Vagina (tissue), 2 donors: ENCODE measurements around the gene CMSS1. TPM values are rescaled to one million over a fixed set of nuclear protein-coding genes. Genes with fewer than 3 reads are reported as not detected.

Source experiments
- DNase-seq, 2 donors: peaks; one replicate each; pipeline ENCODE4 v3.0.0-alpha.2; 2017; ENCODE audit errors: extremely low spot score in 2 of 2
- H3K27ac ChIP-seq: fragments of 200-600 bp; sonication (generic); one replicate; pipeline ENCODE4 v1.5.1; 2019
- H3K27me3 ChIP-seq: fragments of 200-600 bp; sonication (generic); one replicate; pipeline ENCODE4 v1.5.1; 2019
- H3K36me3 ChIP-seq, 2 donors: fragments of 200-600 bp; sonication (generic); one replicate each; pipeline ENCODE4 v1.5.1; 2017 to 2019
- H3K4me1 ChIP-seq: fragments of 200-600 bp; sonication (generic); one replicate; pipeline ENCODE4 v1.5.1; 2019
- H3K4me3 ChIP-seq, 2 donors: fragments of 200-600 bp; sonication (generic); 1 replicate in 1 of 2; 2 replicates in 1 of 2; pipeline ENCODE4 v1.5.1; 2016 to 2019
- H3K9me3 ChIP-seq: fragments of 200-600 bp; sonication (generic); one replicate; pipeline ENCODE4 v1.5.1; 2019
- CTCF ChIP-seq, 3 experiments: fragments of 450-650 bp in 2 of 3; fragments of 200-600 bp in 1 of 3; sonication (generic) in 1 of 3; IDR thresholded peaks; one replicate each; pipeline ENCODE4 v1.5.1; 2017 to 2019; ENCODE audit warnings: antibody characterized with exemption in 3 of 3, mild to moderate bottlenecking in 2 of 3, moderate library complexity in 2 of 3
- POLR2A ChIP-seq, 2 donors: fragments of 450-650 bp; IDR thresholded peaks; one replicate each; pipeline ENCODE4 v1.6.1; 2017; ENCODE audit warnings: antibody characterized with exemption in 2 of 2, mild to moderate bottlenecking in 2 of 2, moderate library complexity in 2 of 2
- POLR2AphosphoS5 ChIP-seq, 2 donors: sonication (generic); formaldehyde crosslinking; IDR thresholded peaks; one replicate each; pipeline ENCODE4 v1.9.0; 2017; ENCODE audit warnings: antibody characterized with exemption in 2 of 2, mild to moderate bottlenecking in 2 of 2, low read depth in 1 of 2; ENCODE audit not compliant: insufficient read depth in 1 of 2
- intact Hi-C: fragments of 100-400 bp; cut with DNase I; formaldehyde crosslinking; loops from one replicate; pipeline ENCODE4 v1.15.1; 2023
- total RNA-seq: library from RNA; depleted of rRNA; stranded (reverse); fragments of >200 nt; gene quantifications from one replicate; pipeline ENCODE4 v1.2.3, GENCODE V29; 2016

CMSS1 gene
- total RNA-seq, 1 donor from 2014 or later: 21.4 TPM

GRCh38 chr3:99972380-99973104 is 154.9 kb downstream of the CMSS1 start:
- intact Hi-C loops: no loop called here
- no peak for TF ChIP-seq CTCF (IDR thresholded peaks at IDR 0.05)
- no peak for TF ChIP-seq POLR2AphosphoS5 (IDR thresholded peaks at IDR 0.05; ENCODE audit: insufficient read depth in 1 of 2, low read depth in 1 of 2)
- no peak for TF ChIP-seq POLR2A (IDR thresholded peaks at IDR 0.05)
- Histone ChIP-seq H3K9me3 (no peaks in the 10 kb centered on the region), H3K27ac (no peak overlapping the region), H3K27me3 (no peaks in the 10 kb centered on the region), H3K4me1 (peaks cover 1% of the 10 kb centered on the region), H3K4me3 (no peak overlapping the region), H3K36me3 (no peaks in the 10 kb centered on the region)
- DNase-seq: no peak

- H3K36me3 ChIP-seq: no peaks in the 10 kb centered on the region
- DNase-seq: no peak
- no peak overlapping the region for H3K4me3 ChIP-seq
- no peaks in the 10 kb centered on the region for H3K27me3 ChIP-seq
- no peak overlapping the region for H3K27ac ChIP-seq
- TF ChIP-seq CTCF (IDR thresholded peaks at IDR 0.05) (no peak), POLR2A (IDR thresholded peaks at IDR 0.05) (no peak), POLR2AphosphoS5 (IDR thresholded peaks at IDR 0.05; ENCODE audit: insufficient read depth in 1 of 2, low read depth in 1 of 2) (no peak)
- H3K4me1 ChIP-seq: no peaks in the 10 kb centered on the region
- intact Hi-C loops: no loop called here
- H3K9me3 ChIP-seq: no peaks in the 10 kb centered on the region
Observed at GRCh38 chr3:99974989-99975388, 157.3 kb downstream of the CMSS1 start.

- TF ChIP-seq POLR2AphosphoS5 (IDR thresholded peaks at IDR 0.05; ENCODE audit: insufficient read depth in 1 of 2, low read depth in 1 of 2) (no peak), CTCF (IDR thresholded peaks at IDR 0.05) (no peak), POLR2A (IDR thresholded peaks at IDR 0.05) (no peak)
- no peaks in the 10 kb centered on the region for H3K27me3 ChIP-seq
- H3K27ac ChIP-seq: no peak overlapping the region
- H3K36me3 ChIP-seq: no peaks in the 10 kb centered on the region
- intact Hi-C loops: no loop called here
- no peaks in the 10 kb centered on the region for H3K4me1 ChIP-seq
- no peak for DNase-seq
- no peaks in the 10 kb centered on the region for H3K9me3 ChIP-seq
- H3K4me3 ChIP-seq: no peak overlapping the region
Observed at GRCh38 chr3:99976584-99976983, 158.9 kb downstream of the CMSS1 start.

GRCh38 chr3:99978221-99978620 is 160.6 kb downstream of the CMSS1 start:
- intact Hi-C loops: no loop called here
- H3K27me3 ChIP-seq: no peaks in the 10 kb centered on the region

More at GRCh38 chr3:99978221-99978620, 160.6 kb downstream of the CMSS1 start:
- TF ChIP-seq POLR2A (IDR thresholded peaks at IDR 0.05) (no peak), POLR2AphosphoS5 (IDR thresholded peaks at IDR 0.05; ENCODE audit: insufficient read depth in 1 of 2, low read depth in 1 of 2) (no peak), CTCF (IDR thresholded peaks at IDR 0.05) (no peak)
- DNase-seq: no peak
- Histone ChIP-seq H3K27ac (no peak overlapping the region), H3K9me3 (no peaks in the 10 kb centered on the region), H3K4me1 (no peaks in the 10 kb centered on the region), H3K4me3 (no peak overlapping the region), H3K36me3 (no peaks in the 10 kb centered on the region)
